ENCODE results near the gene LCP2.

GRCh38 chr5:170225326-170226128 is 72.0 kb downstream of the LCP2 start:
- TF ChIP-seq REST (IDR thresholded peaks at IDR 0.05; ENCODE audit: low read depth) (no peak), SIN3A (IDR thresholded peaks at IDR 0.05; ENCODE audit: low read depth) (no peak), CTCF (IDR thresholded peaks at IDR 0.05 in 2 of 3, conservative IDR thresholded peaks at IDR 0.05 in 1 of 3; ENCODE audit: borderline replicate concordance in 1 of 3, insufficient read depth in 1 of 3, low read depth in 2 of 3, low read length in 2 of 3) (peak; percentile 68 to 87 (median 86)), SP1 (IDR thresholded peaks at IDR 0.05; ENCODE audit: low read depth) (no peak), POLR2A (IDR thresholded peaks at IDR 0.05; ENCODE audit: borderline replicate concordance, extremely low read depth, insufficient read depth, insufficient read length) (no peak), ZNF274 (IDR thresholded peaks at IDR 0.05; ENCODE audit: low read depth, low read length) (no peak), POLR2AphosphoS5 (IDR thresholded peaks at IDR 0.05; ENCODE audit: low read depth, low read length) (no peak), ELF1 (IDR thresholded peaks at IDR 0.05; ENCODE audit: borderline replicate concordance, low read depth) (no peak), EZH2phosphoT487 (IDR thresholded peaks at IDR 0.05; ENCODE audit: borderline replicate concordance) (no peak)
